ENCODE measurements around the gene MROH2B.

MROH2B gene
- long read RNA-seq, donor 1: 0 reads
- long read RNA-seq, donor 2: 0 reads
- long read RNA-seq, donor 3: 0 reads
- long read RNA-seq, donor 4: 0 reads
- long read RNA-seq, donor 5: 0 reads
- long read RNA-seq, donor 6: 0 reads
- long read RNA-seq, donor 7: 0 reads
- long read RNA-seq, donor 8: 0 reads

GRCh38 chr5:41071242-41071641 lies at the start of gene MROH2B:
Gene MROH2B (minus strand): TSS chr5:41071342. CDS start chr5:41070852, 490 bp downstream.
- DNase-seq: no peak

DNA sequence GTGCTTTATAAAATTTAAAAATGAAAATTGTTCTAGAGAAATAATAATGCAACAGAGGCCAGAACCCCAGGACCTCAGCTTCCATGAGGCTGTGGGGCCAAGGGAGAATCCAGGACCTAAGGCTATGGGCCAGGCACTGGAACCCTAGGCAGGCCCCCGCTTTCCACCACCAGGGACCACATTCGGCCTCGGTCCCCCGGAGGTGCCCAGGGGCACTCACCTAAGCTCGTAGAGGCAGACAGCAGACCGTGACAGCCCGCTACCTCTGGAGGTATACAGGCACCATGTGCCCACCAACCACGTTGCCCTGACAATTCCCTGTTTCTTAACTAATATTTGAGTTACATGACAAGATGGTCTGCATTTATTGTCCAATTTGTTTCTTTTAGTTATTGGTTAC lies 49.5 kb upstream of the MROH2B start:
- no peak for DNase-seq

DNA sequence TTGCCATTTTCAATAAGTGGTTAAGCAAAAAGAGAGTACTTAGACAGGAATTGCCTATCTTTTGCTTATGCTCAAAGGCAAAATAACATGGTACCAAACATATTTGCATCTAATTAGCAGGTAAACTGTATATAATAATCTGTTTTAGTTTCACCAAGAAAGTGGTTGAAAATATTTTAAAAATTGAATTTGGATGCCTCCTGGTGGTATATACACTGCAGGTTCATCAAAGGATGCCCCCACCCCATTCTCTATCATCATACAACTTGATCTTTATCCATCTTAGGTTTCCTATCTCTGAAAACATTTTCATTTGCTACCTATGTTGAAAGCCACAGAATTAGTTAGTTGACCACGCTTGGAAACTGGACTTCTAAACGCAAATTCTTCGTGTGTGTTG lies 47.0 kb upstream of the MROH2B start:
- no peak for DNase-seq

DNA sequence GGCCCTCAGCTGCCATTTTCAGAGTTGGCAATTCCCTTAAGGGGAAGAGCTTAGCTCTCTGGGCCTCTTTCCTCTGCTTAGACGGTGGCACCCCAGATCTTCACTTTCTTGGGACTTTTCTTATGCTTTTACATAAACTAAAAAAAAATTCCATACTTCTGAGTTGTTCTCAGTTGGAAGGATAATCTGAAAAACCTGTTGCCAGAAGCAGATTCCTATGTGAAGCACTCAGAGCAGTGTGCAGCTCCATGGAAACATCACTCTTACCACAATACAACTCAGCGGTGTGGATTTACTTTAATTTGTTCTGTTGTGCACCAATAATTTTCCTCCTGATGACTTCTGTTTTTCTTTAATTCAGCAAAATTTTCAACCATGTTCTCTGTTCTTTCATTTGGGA lies 44.1 kb upstream of the MROH2B start:
- no peak for DNase-seq

GRCh38 chr5:41112486-41113455 lies 41.6 kb upstream of the MROH2B start:
- no peak for DNase-seq

GRCh38 chr5:41109186-41109585 lies 38.0 kb upstream of the MROH2B start:
- no peak for DNase-seq

DNA sequence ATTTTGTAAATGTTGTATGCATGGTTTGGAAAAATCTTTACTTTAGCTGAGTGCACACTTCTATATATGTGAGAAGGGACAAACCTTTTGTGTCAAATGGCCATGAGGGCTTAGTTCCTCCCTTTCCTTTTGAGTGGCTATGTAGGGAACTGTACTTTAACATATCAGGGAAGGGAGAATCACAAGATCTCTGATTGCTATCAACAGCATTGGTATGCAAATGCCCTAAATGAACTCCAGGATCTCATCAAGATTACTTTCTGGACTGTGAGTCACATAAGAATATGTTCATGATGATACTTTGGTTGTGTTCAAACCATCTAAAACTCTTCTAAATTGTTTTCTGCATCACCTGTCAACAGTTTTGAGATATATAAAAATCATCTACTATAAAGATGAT lies 31.2 kb upstream of the MROH2B start:
- DNase-seq: no peak

- DNase-seq: no peak
These were observed 26.5 kb upstream of the MROH2B start for GRCh38 chr5:41097642-41098041.

GRCh38 chr5:41095324-41096101 lies 24.4 kb upstream of the MROH2B start:
- DNase-seq: no peak

GRCh38 chr5:41094871-41095270 lies 23.7 kb upstream of the MROH2B start:
- DNase-seq: no peak

- DNase-seq: no peak
These were observed 22.7 kb upstream of the MROH2B start for GRCh38 chr5:41093803-41094202.

DNA sequence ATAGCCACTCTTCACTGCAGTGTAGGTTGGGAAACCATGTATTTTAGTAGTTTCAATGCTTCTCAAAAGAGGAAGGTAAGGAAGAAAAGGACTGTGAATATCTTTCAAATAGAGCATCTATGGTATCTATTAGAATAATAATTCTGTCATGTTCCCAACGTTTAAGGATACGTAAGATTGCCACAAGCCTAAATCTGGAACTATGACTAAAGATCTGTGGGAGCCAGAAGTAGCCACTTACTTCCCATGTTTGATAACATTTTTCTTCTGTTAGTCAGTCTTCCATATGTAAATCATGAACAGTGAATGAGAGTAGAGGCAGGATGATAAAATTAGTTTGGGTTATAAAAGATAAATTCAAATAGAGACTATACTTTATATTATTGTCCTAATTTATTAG lies 16.3 kb upstream of the MROH2B start:
- no peak for DNase-seq

DNA sequence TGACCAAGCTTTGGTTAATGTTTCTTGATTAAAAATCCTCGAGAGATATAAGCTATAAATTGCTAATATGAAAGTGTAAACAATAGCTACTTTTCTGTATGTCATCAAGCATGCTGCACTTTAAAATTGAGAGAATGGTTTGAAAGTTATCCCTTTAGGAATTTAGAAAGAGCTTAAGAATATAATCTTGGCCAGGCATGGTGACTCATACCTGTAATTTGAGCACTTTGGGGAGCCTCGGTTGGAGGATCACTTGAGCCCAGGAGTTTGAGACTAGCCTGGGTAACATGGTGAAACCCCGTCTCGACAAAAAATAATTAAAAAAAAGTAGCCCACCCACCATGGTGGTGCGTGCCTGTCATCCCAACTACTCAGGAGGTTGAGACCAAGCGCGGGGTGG lies 12.2 kb upstream of the MROH2B start:
- no peak for DNase-seq

GRCh38 chr5:41071975-41072374 lies 833 bp upstream of the MROH2B start:
- DNase-seq: no peak

- DNase-seq: no peak
These were observed 3.2 kb downstream of the MROH2B start for GRCh38 chr5:41067714-41068568.

GRCh38 chr5:41065691-41066335 lies 5.3 kb downstream of the MROH2B start:
- DNase-seq: no peak

DNA sequence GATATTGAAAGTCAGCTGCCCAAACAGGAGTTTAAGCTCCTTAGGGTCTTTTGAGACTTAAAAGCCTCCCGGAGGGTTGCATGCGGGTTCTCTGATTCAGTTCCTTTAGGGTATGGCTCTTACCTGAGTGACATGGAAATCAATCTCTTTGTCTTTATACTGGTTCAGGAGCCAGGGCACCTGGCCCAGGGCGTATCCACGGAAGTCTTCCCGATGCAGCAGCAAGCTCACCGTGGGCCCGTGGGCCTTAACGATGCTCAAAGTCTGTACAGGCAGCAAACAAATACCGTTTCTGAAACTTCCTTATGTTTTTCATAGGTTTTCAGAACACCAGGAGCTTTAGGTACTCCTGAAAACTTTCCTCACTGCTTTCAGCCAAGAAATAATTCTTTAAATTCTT lies 13.2 kb downstream of the MROH2B start:
- DNase-seq: no peak

- no peak for DNase-seq
These were observed 13.9 kb downstream of the MROH2B start for GRCh38 chr5:41057231-41057630.

DNA sequence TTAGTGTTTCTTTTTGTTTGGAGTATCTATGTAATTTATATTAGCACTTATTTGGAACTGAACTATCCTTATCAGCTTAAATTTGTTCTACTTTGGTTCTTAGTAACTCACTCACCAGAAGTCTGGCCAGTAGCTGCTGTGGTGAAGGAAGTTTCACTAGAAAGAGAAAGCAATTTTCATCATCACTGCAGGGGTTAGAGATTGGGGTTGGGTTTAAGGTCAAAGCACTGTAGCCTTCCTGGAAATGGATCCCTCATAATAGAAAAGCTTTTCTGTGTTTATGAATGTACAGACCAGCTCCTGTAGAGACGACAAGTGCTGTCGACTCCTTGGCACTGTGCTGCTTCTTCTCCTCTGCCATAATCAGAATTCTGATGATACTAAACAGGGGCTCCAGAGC lies 22.2 kb downstream of the MROH2B start:
- no peak for DNase-seq

GRCh38 chr5:41043109-41043747 lies 27.9 kb downstream of the MROH2B start:
- no peak for DNase-seq

GRCh38 chr5:41032973-41033372 lies 38.2 kb downstream of the MROH2B start:
- DNase-seq: no peak

Measured in right kidney (tissue), 9 donors.